GM12878 (cell line): ENCODE measurements around the gene DAAM1. TPM values are rescaled to one million over a fixed set of nuclear protein-coding genes. Genes with fewer than 3 reads are reported as not detected.

Experiments
- ATAC-seq: fragments of 200-7000 bp; cut with Tn5 transposase; 3 replicates; pipeline ENCODE4 v1.9.1; 2020; ENCODE audit warnings: mild to moderate bottlenecking, moderate library complexity
- BruUV-seq: library from RNA; stranded (reverse); fragments of 400-500 nt; replicated peaks from 2 replicates; lab custom pipeline; 2021; lab: Mats Ljungman, UMichigan
- CTCF ChIA-PET: fragments of 300-600 bp; sonication (Branson Sonifier 250); formaldehyde crosslinking; extraction: SDS; loops from one replicate; lab custom pipeline; 2021; ENCODE audit warnings: inconsistent platforms; lab: Yijun Ruan, JAX
- POLR2A ChIA-PET: fragments of 350-600 bp; formaldehyde crosslinking; extraction: SDS; loops from one replicate; lab custom pipeline; 2021; ENCODE audit warnings: inconsistent platforms; lab: Charles Lee
- RAD21 ChIA-PET: fragments of 300-600 bp; sonication (Branson Sonifier 250); formaldehyde crosslinking; loops from one replicate; lab custom pipeline; 2023; ENCODE audit warnings: antibody characterized with exemption; ENCODE audit not compliant: unreplicated experiment; lab: Charles Lee
- SMC1A ChIA-PET: fragments of 300-600 bp; sonication (Branson Sonifier 250); formaldehyde crosslinking; loops from one replicate; lab custom pipeline; 2023; ENCODE audit not compliant: unreplicated experiment, uncharacterized antibody; lab: Charles Lee
- DNase-seq: peaks from one replicate; pipeline ENCODE4 v3.0.0-alpha.2; 2011; ENCODE audit warnings: low read depth, low spot score
- FAIRE-seq: peaks from 3 replicates; lab custom pipeline; 2011; peaks lifted over from hg19 to GRCh38; lab: Jason Lieb, UNC
- H2AFZ ChIP-seq: 2 replicates; pipeline ENCODE4 v1.6.0; 2011; ENCODE audit warnings: low read depth, low read length, control low read depth; ENCODE audit not compliant: control insufficient read depth
- H3K27ac ChIP-seq: 2 replicates; pipeline ENCODE4 v1.5.1; 2011; ENCODE audit warnings: control low read depth; ENCODE audit not compliant: control insufficient read depth, insufficient read depth
- H3K27me3 ChIP-seq, 2 experiments: replicated peaks in 1 of 2; 2 replicates each; pipeline versions ENCODE4 v1.6.0 to v1.6.1; 2011; ENCODE audit warnings: low read length in 1 of 2; ENCODE audit not compliant: control insufficient read depth in 2 of 2, insufficient read depth in 2 of 2
- H3K36me3 ChIP-seq, 2 experiments: 2 replicates each; pipeline ENCODE4 v1.5.1; 2011; ENCODE audit warnings: low read length in 1 of 2; ENCODE audit not compliant: control insufficient read depth in 2 of 2, insufficient read depth in 2 of 2
- H3K4me1 ChIP-seq: 2 replicates; pipeline ENCODE4 v1.6.1; 2011; ENCODE audit warnings: mild to moderate bottlenecking, low read length, moderate library complexity, mixed read lengths; ENCODE audit not compliant: control insufficient read depth, insufficient read depth
- H3K4me2 ChIP-seq: 2 replicates; pipeline ENCODE4 v1.6.0; 2011; ENCODE audit warnings: control low read depth; ENCODE audit not compliant: control insufficient read depth, insufficient read depth
- H3K4me3 ChIP-seq: fragments of 200-600 bp; sonication (generic); 2 replicates; pipeline ENCODE4 v1.5.1; 2016
- H3K79me2 ChIP-seq: 2 replicates; pipeline ENCODE4 v1.6.0; 2011; ENCODE audit warnings: low read length; ENCODE audit not compliant: control insufficient read depth, insufficient read depth
- H3K9ac ChIP-seq: 2 replicates; pipeline ENCODE4 v1.8.0; 2011; ENCODE audit warnings: low read length, control low read depth, mixed read lengths; ENCODE audit not compliant: control insufficient read depth, insufficient read depth
- H3K9me3 ChIP-seq: replicated peaks from 3 replicates; pipeline ENCODE4 v1.5.1; 2011; ENCODE audit warnings: mild to moderate bottlenecking, low read length; ENCODE audit not compliant: control insufficient read depth, insufficient read depth
- H4K20me1 ChIP-seq: 2 replicates; pipeline ENCODE4 v1.6.0; 2011; ENCODE audit not compliant: control insufficient read depth, insufficient read depth
- ASH2L ChIP-seq: fragments of 300-600, 200-600 bp; sonication (generic); IDR thresholded peaks from 2 replicates; pipeline ENCODE4 v1.6.1; 2017; ENCODE audit warnings: low read depth, mild to moderate bottlenecking, borderline replicate concordance
- BRCA1 ChIP-seq: IDR thresholded peaks from 2 replicates; pipeline ENCODE4 v1.6.1; 2011; ENCODE audit warnings: low read depth, low read length, improper control_type of control experiment
- CHD4 ChIP-seq: fragments of 200-600 bp; sonication (generic); IDR thresholded peaks from 2 replicates; pipeline ENCODE4 v1.6.1; 2016; ENCODE audit warnings: mild to moderate bottlenecking
- DPF2 ChIP-seq: fragments of 450-650 bp; IDR thresholded peaks from 2 replicates; pipeline ENCODE4 v1.6.1; 2017; ENCODE audit warnings: mild to moderate bottlenecking
- FOS ChIP-seq: IDR thresholded peaks from 3 replicates; pipeline ENCODE4 v1.6.1; 2011; ENCODE audit warnings: borderline replicate concordance; ENCODE audit not compliant: insufficient read length; ENCODE audit errors: extremely low read depth
- IKZF2 ChIP-seq, 2 experiments: fragments of 450-650 bp; IDR thresholded peaks; 2 replicates each; pipeline ENCODE4 v1.6.1; 2017; ENCODE audit warnings: mild to moderate bottlenecking in 2 of 2, moderate library complexity in 2 of 2
- MXI1 ChIP-seq: fragments of 150-350 bp; IDR thresholded peaks from 2 replicates; pipeline ENCODE4 v1.6.1; 2011; ENCODE audit warnings: low read depth, mild to moderate bottlenecking, inconsistent platforms, low read length, improper control_type of control experiment
- NR2F1 ChIP-seq: fragments of 450-650 bp; conservative IDR thresholded peaks from 2 replicates; pipeline ENCODE4 v1.6.1; 2017; ENCODE audit warnings: mild to moderate bottlenecking
- PAX5 ChIP-seq: IDR thresholded peaks from 2 replicates; pipeline ENCODE4 v1.6.1; 2011; ENCODE audit warnings: low read depth, low read length, borderline replicate concordance
- POLR2AphosphoS2 ChIP-seq: IDR thresholded peaks from 2 replicates; pipeline ENCODE4 v1.6.1; 2011; ENCODE audit warnings: low read depth, mild to moderate bottlenecking, low read length, improper control_type of control experiment, moderate library complexity
- SMAD1 ChIP-seq: fragments of 450-650 bp; IDR thresholded peaks from 2 replicates; pipeline ENCODE4 v1.6.1; 2018; ENCODE audit warnings: mild to moderate bottlenecking, low read depth; ENCODE audit not compliant: partially characterized antibody
- SMAD5 ChIP-seq: IDR thresholded peaks from 2 replicates; pipeline ENCODE4 v1.6.1; 2016; ENCODE audit warnings: antibody characterized with exemption, low read depth
- SPI1 ChIP-seq: IDR thresholded peaks from 2 replicates; pipeline ENCODE4 v1.6.1; 2011; ENCODE audit warnings: low read depth, mild to moderate bottlenecking, low read length, moderate library complexity, borderline replicate concordance; ENCODE audit not compliant: insufficient read depth
- TCF12 ChIP-seq: IDR thresholded peaks from 2 replicates; pipeline ENCODE4 v1.6.1; 2011; ENCODE audit warnings: low read depth, mild to moderate bottlenecking, low read length
- ZNF217 ChIP-seq: fragments of 450-650 bp; IDR thresholded peaks from 2 replicates; pipeline ENCODE4 v1.6.1; 2017; ENCODE audit warnings: antibody characterized with exemption, mild to moderate bottlenecking
- ZNF24 ChIP-seq: fragments of 450-650 bp; IDR thresholded peaks from 2 replicates; pipeline ENCODE4 v1.6.1; 2017; ENCODE audit warnings: antibody characterized with exemption, mild to moderate bottlenecking
- ZSCAN29 ChIP-seq: fragments of 450-650 bp; IDR thresholded peaks from 2 replicates; pipeline ENCODE4 v1.6.1; 2017; ENCODE audit warnings: mild to moderate bottlenecking, moderate library complexity
- in situ Hi-C: fragments of 300-500 bp; cut with MboI; formaldehyde crosslinking; loops from 9 replicates; pipeline ENCODE4 v1.14.3; 2018; ENCODE audit warnings: mixed read lengths
- intact Hi-C: fragments of 100-400 bp; cut with micrococcal nuclease; formaldehyde crosslinking; loops from one replicate; pipeline ENCODE4 v1.14.2; 2022; ENCODE audit not compliant: unreplicated experiment
- polyA plus RNA-seq, 11 experiments: library from polyadenylated mRNA; depleted of rRNA in 4 of 11; unstranded in 6 of 11; stranded (reverse) in 5 of 11; fragments of >200 nt; fragmentation: Nextera tagmentation in 4 of 11; fragmentation: Illumina TruSeq in 1 of 11; extraction: Ambion mirVana in 4 of 11; extraction: Trizol in 1 of 11; gene quantifications; 1 replicate in 1 of 11; 2 replicates in 10 of 11; pipeline versions ENCODE4 v1.2.1 to v1.2.3, GENCODE V29; 2011 to 2016; ENCODE audit warnings: inconsistent platforms in 2 of 11, missing spikeins in 2 of 11, low read depth in 1 of 11
- total RNA-seq, 4 experiments: library from RNA; depleted of rRNA in 3 of 4; stranded (reverse); fragments of >200 nt in 3 of 4; fragmentation: Illumina TruSeq in 1 of 4; extraction: Trizol in 1 of 4; gene quantifications; 2 replicates each; pipeline versions ENCODE4 v1.2.1 to v1.2.3, GENCODE V29; 2013 to 2021
- TF ChIP-seq, protein P1 (sequence below): IDR thresholded peaks from 2 replicates; pipeline ENCODE4 v1.6.1; 2011; ENCODE audit warnings: borderline replicate concordance, low read depth, mild to moderate bottlenecking, moderate library complexity, mixed read lengths, low read length; ENCODE audit not compliant: insufficient read depth; ENCODE audit errors: extremely low read length
- TF ChIP-seq, protein P2 (sequence below): fragments of 450-650 bp; IDR thresholded peaks from 2 replicates; pipeline ENCODE4 v1.6.1; 2017; ENCODE audit warnings: low read depth, mild to moderate bottlenecking, moderate library complexity
- TF ChIP-seq, protein P3 (sequence below): IDR thresholded peaks from 2 replicates; pipeline ENCODE4 v1.6.1; 2011; ENCODE audit warnings: borderline replicate concordance, low read depth, mild to moderate bottlenecking, moderate library complexity, low read length; ENCODE audit not compliant: insufficient read depth, poor library complexity, severe bottlenecking

DAAM1 gene
- total and polyA plus RNA-seq, 10 of the 15 experiments (the other 5 are each of a cell fraction or from before 2014, with no cell fraction given): 13.8 to 32.4 (median 24.2) TPM

DNA sequence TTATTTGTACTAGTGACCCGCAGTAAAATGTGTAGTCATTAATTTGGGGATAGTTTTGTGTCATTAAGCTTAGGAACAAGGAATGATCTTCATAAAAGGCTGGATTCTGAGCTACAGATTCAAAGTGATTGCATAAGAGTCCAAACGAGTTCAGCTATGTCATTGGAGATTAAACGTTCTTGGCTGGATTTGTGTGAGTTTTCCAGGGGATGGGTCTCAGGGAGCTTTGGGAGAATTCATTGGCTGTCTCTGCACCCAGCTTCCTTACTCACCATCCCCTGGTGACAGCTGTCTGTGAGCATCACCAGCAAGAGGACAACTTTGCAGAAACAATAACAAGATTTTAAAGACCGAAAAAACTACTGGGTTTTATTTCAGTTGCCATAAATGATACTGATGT, 130.4 kb downstream of the DAAM1 start (continued):
- TF ChIP-seq MXI1 (no peak), PAX5 (no peak), TCF12 (no peak), POLR2AphosphoS2 (no peak)
- TF ChIP-seq, protein P1, sequence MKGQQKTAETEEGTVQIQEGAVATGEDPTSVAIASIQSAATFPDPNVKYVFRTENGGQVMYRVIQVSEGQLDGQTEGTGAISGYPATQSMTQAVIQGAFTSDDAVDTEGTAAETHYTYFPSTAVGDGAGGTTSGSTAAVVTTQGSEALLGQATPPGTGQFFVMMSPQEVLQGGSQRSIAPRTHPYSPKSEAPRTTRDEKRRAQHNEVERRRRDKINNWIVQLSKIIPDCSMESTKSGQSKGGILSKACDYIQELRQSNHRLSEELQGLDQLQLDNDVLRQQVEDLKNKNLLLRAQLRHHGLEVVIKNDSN: no peak

DNA sequence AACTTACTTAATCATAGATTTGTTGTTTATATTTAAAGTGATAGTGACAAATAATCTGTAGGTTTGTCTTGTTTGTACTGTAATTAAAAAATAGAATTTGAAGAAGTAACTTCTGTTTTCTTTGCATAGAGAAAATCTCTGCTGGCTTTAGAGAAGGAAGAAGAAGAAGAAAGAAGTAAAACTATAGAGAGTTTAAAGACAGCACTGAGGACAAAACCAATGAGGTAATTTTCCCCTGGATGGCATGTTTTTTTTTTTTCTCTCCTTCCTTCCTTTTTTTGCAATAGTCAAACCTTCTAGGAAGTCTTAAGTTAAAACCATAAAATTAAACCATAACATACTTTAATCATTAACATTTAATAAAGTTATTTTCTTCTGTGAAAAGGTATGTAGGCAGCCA, 131.9 kb downstream of the DAAM1 start:
- Histone ChIP-seq H3K9ac (no peak overlapping the region), H3K27ac (no peak overlapping the region), H3K36me3 (0 out of 4 replicates have a peak, but pooled peaks cover 0 to 3% of the 10 kb centered on the region in 2 experiments), H3K79me2 (no peaks in the 10 kb centered on the region), H3K9me3 (no peaks in the 10 kb centered on the region), H3K4me2 (no peak overlapping the region), H3K27me3 (no peaks in the 10 kb centered on the region), H4K20me1 (no peaks in the 10 kb centered on the region), H2AFZ (no peak overlapping the region), H3K4me1 (peaks cover 7% of the 10 kb centered on the region; the same call in 1 of the 2 replicates), H3K4me3 (no peak overlapping the region)
- in situ Hi-C loops (no loop called here), intact Hi-C loops (no loop called here)
- ChIA-PET RAD21 (no interaction called here), CTCF (interaction anchor here (0.7 to 2.0 kb wide), 5 partner anchors 20 to 192 kb away, joined by 3 to 8 read pairs (median 4); no protein-coding TSS in a partner anchor), POLR2A (no interaction called here), SMC1A (interaction anchor here (0.9 to 1.6 kb wide), 5 partner anchors 14 to 130 kb away, joined by 3 to 5 read pairs (median 4); no protein-coding TSS in a partner anchor)
- ATAC-seq (no peak), DNase-seq (no peak), FAIRE-seq (no peak)
- BruUV-seq: no TSS peak
- no peak for TF ChIP-seq BRCA1
- TF ChIP-seq, protein P2, sequence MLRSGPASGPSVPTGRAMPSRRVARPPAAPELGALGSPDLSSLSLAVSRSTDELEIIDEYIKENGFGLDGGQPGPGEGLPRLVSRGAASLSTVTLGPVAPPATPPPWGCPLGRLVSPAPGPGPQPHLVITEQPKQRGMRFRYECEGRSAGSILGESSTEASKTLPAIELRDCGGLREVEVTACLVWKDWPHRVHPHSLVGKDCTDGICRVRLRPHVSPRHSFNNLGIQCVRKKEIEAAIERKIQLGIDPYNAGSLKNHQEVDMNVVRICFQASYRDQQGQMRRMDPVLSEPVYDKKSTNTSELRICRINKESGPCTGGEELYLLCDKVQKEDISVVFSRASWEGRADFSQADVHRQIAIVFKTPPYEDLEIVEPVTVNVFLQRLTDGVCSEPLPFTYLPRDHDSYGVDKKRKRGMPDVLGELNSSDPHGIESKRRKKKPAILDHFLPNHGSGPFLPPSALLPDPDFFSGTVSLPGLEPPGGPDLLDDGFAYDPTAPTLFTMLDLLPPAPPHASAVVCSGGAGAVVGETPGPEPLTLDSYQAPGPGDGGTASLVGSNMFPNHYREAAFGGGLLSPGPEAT: no peak
- TF ChIP-seq SMAD1: no peak
- no peak for TF ChIP-seq SMAD5
- TF ChIP-seq ASH2L: no peak
- no peak for TF ChIP-seq FOS
- no peak for TF ChIP-seq NR2F1
- TF ChIP-seq, protein P3, sequence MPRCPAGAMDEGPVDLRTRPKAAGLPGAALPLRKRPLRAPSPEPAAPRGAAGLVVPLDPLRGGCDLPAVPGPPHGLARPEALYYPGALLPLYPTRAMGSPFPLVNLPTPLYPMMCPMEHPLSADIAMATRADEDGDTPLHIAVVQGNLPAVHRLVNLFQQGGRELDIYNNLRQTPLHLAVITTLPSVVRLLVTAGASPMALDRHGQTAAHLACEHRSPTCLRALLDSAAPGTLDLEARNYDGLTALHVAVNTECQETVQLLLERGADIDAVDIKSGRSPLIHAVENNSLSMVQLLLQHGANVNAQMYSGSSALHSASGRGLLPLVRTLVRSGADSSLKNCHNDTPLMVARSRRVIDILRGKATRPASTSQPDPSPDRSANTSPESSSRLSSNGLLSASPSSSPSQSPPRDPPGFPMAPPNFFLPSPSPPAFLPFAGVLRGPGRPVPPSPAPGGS: no peak
- TF ChIP-seq DPF2: no peak
- TF ChIP-seq CHD4: no peak
- TF ChIP-seq ZSCAN29: no peak
- TF ChIP-seq IKZF2 (IDR thresholded peaks at IDR 0.05): no peak
- no peak for TF ChIP-seq SPI1
- TF ChIP-seq ZNF24: no peak
- no peak for TF ChIP-seq PAX5
- no peak for TF ChIP-seq ZNF217
